H9 (cell line): ENCODE results near the gene WDR33. TPM values are rescaled to one million over a fixed set of nuclear protein-coding genes. Genes with fewer than 3 reads are reported as not detected.
"Not testable (repeated sequence)": the region's sequence is repeated elsewhere in the genome, so short reads cannot be mapped to it uniquely, and the experiment has no call there.

Experiments
- DNase-seq: peaks from one replicate; pipeline ENCODE4 v3.0.0-alpha.2; 2017
- H2AFZ ChIP-seq: one replicate; pipeline ENCODE4 v1.6.1; 2013; ENCODE audit warnings: mild to moderate bottlenecking, low read length, control low read depth, moderate library complexity
- H2AK5ac ChIP-seq: 2 replicates; pipeline ENCODE4 v1.6.1; 2013; ENCODE audit warnings: low read length, control low read depth, mixed read lengths; ENCODE audit not compliant: insufficient read length
- H2BK120ac ChIP-seq: one replicate; pipeline ENCODE4 v1.6.1; 2013; ENCODE audit warnings: low read depth, mild to moderate bottlenecking, low read length, control low read depth, inconsistent platforms; ENCODE audit not compliant: poor library complexity, severe bottlenecking
- H2BK12ac ChIP-seq: 2 replicates; pipeline ENCODE4 v1.6.1; 2013; ENCODE audit warnings: low read length, control low read depth, mixed read lengths, low read depth; ENCODE audit not compliant: insufficient read length
- H2BK15ac ChIP-seq: 2 replicates; pipeline ENCODE4 v1.6.1; 2013; ENCODE audit warnings: low read depth, low read length, control low read depth
- H2BK20ac ChIP-seq: one replicate; pipeline ENCODE4 v1.6.1; 2013; ENCODE audit warnings: low read depth, mild to moderate bottlenecking, low read length, control low read depth, inconsistent platforms; ENCODE audit not compliant: poor library complexity, severe bottlenecking
- H2BK5ac ChIP-seq: 2 replicates; pipeline ENCODE4 v1.6.1; 2013; ENCODE audit warnings: low read length, control low read depth, mixed read lengths; ENCODE audit not compliant: insufficient read length
- H3K14ac ChIP-seq: 2 replicates; pipeline ENCODE4 v1.6.1; 2013; ENCODE audit warnings: low read length, control low read depth; ENCODE audit not compliant: insufficient read depth
- H3K18ac ChIP-seq: 2 replicates; pipeline ENCODE4 v1.6.1; 2013; ENCODE audit warnings: low read depth, mild to moderate bottlenecking, mixed read lengths, low read length, control low read depth; ENCODE audit not compliant: insufficient read length
- H3K23ac ChIP-seq: 2 replicates; pipeline ENCODE4 v1.6.1; 2013; ENCODE audit warnings: low read length, control low read depth, mixed read lengths, low read depth; ENCODE audit not compliant: insufficient read length
- H3K23me2 ChIP-seq: 2 replicates; pipeline ENCODE4 v1.6.1; 2013; ENCODE audit warnings: low read depth, mild to moderate bottlenecking, mixed read lengths, low read length, control low read depth; ENCODE audit not compliant: insufficient read length, poor library complexity, severe bottlenecking
- H3K27ac ChIP-seq: 2 replicates; pipeline ENCODE4 v1.5.1; 2013; ENCODE audit warnings: low read length, control low read depth, mixed read lengths, low read depth; ENCODE audit not compliant: insufficient read length
- H3K27me3 ChIP-seq: 2 replicates; pipeline ENCODE4 v1.6.1; 2013; ENCODE audit warnings: low read length, control low read depth, inconsistent platforms; ENCODE audit not compliant: insufficient read depth
- H3K4ac ChIP-seq: 2 replicates; pipeline ENCODE4 v1.6.1; 2013; ENCODE audit warnings: low read depth, mild to moderate bottlenecking, control low read depth, inconsistent platforms, low read length, moderate library complexity
- H3K4me1 ChIP-seq: 2 replicates; pipeline ENCODE4 v1.6.1; 2013; ENCODE audit warnings: low read length, control low read depth, inconsistent platforms; ENCODE audit not compliant: insufficient read depth
- H3K4me2 ChIP-seq: 2 replicates; pipeline ENCODE4 v1.6.1; 2013; ENCODE audit warnings: low read length, control low read depth, mixed read lengths; ENCODE audit not compliant: insufficient read length, insufficient read depth
- H3K56ac ChIP-seq: 2 replicates; pipeline ENCODE4 v1.6.1; 2013; ENCODE audit warnings: low read depth, mild to moderate bottlenecking, mixed read lengths, low read length, control low read depth; ENCODE audit not compliant: insufficient read length
- H3K79me1 ChIP-seq: 2 replicates; pipeline ENCODE4 v1.6.1; 2013; ENCODE audit warnings: low read depth, mild to moderate bottlenecking, moderate library complexity, low read length, control low read depth, inconsistent platforms; ENCODE audit not compliant: insufficient read depth, poor library complexity, severe bottlenecking
- H3K79me2 ChIP-seq: 2 replicates; pipeline ENCODE4 v1.6.1; 2013; ENCODE audit warnings: low read length, control low read depth, inconsistent platforms; ENCODE audit not compliant: insufficient read depth
- H3K9ac ChIP-seq: 2 replicates; pipeline ENCODE4 v1.6.1; 2013; ENCODE audit warnings: low read length, control low read depth, mixed read lengths; ENCODE audit not compliant: insufficient read length; ENCODE audit errors: extremely low read depth
- H3K9me3 ChIP-seq: one replicate; pipeline ENCODE4 v1.6.1; 2013; ENCODE audit warnings: low read depth, low read length, inconsistent platforms; ENCODE audit not compliant: control insufficient read depth
- H3T11ph ChIP-seq: one replicate; pipeline ENCODE4 v1.6.1; 2013; ENCODE audit warnings: mild to moderate bottlenecking, low read length, control low read depth, inconsistent platforms
- H4K20me1 ChIP-seq: one replicate; pipeline ENCODE4 v1.6.1; 2013; ENCODE audit not compliant: control insufficient read depth, insufficient read length, insufficient read depth
- H4K5ac ChIP-seq: 2 replicates; pipeline ENCODE4 v1.6.1; 2013; ENCODE audit warnings: low read depth, mild to moderate bottlenecking, mixed read lengths, low read length, control low read depth; ENCODE audit not compliant: insufficient read length
- H4K8ac ChIP-seq: replicated peaks from 2 replicates; pipeline ENCODE4 v1.6.1; 2013; ENCODE audit warnings: low read length, control low read depth, mixed read lengths, low read depth; ENCODE audit not compliant: insufficient read length
- H4K91ac ChIP-seq: 2 replicates; pipeline ENCODE4 v1.6.1; 2013; ENCODE audit warnings: low read depth, mild to moderate bottlenecking, moderate library complexity, mixed read lengths, low read length, control low read depth; ENCODE audit not compliant: insufficient read length
- H3K27ac Mint-ChIP-seq, 3 experiments: 2 replicates in 2 of 3; 3 replicates in 1 of 3; pipeline ENCODE4 v1.8.0; 2020 to 2021; ENCODE audit warnings: mixed read lengths in 3 of 3, mild to moderate bottlenecking in 1 of 3, moderate library complexity in 1 of 3
- H3K27me3 Mint-ChIP-seq: 2 replicates; pipeline ENCODE4 v1.8.0; 2021; ENCODE audit warnings: low read depth, mild to moderate bottlenecking, moderate library complexity, mixed read lengths
- H3K36me3 Mint-ChIP-seq, 3 experiments: 2 replicates in 2 of 3; 3 replicates in 1 of 3; pipeline ENCODE4 v1.8.0; 2020 to 2021; ENCODE audit warnings: low read depth in 3 of 3, mixed read lengths in 3 of 3; ENCODE audit not compliant: insufficient read depth in 1 of 3
- H3K4me1 Mint-ChIP-seq, 2 experiments: 2 replicates each; pipeline ENCODE4 v1.8.0; 2020; ENCODE audit warnings: mixed read lengths in 2 of 2
- H3K4me3 Mint-ChIP-seq, 2 experiments: 2 replicates in 1 of 2; 3 replicates in 1 of 2; pipeline ENCODE4 v1.8.0; 2020 to 2021; ENCODE audit warnings: mild to moderate bottlenecking in 2 of 2, mixed read lengths in 2 of 2, moderate library complexity in 1 of 2
- H3K9me3 Mint-ChIP-seq, 2 experiments: 2 replicates in 1 of 2; 3 replicates in 1 of 2; pipeline ENCODE4 v1.8.0; 2020; ENCODE audit warnings: mild to moderate bottlenecking in 2 of 2, mixed read lengths in 2 of 2, moderate library complexity in 1 of 2
- CTCF ChIP-seq: fragments of 200-600 bp; sonication (generic); conservative IDR thresholded peaks from 3 replicates; pipeline ENCODE4 v1.8.0; 2021; ENCODE audit warnings: antibody characterized with exemption, mild to moderate bottlenecking
- WGBS: extraction: QIAGEN DNeasy Blood & Tissue Kit; methylation state at CpG from one replicate; pipeline ENCODE4 v1.1.7; 2013; ENCODE audit warnings: missing lambda C conversion rate, low lambda C conversion rate, mixed read lengths; ENCODE audit not compliant: insufficient read length; ENCODE audit errors: extremely low coverage; 5-methylcytosine and 5-hydroxymethylcytosine counted together
- total RNA-seq: library from RNA; stranded (reverse); gene quantifications from 2 replicates; pipeline ENCODE4 v1.2.1, GENCODE V29; 2021

WDR33 gene
- total RNA-seq, 1 experiment from 2014 or later = 86.0 TPM

GRCh38 chr2:127753374-127753773 lies 57.6 kb downstream of the WDR33 start:
- no peaks in the 10 kb centered on the region for H4K20me1 ChIP-seq

GRCh38 chr2:127749537-127749936 lies 61.4 kb downstream of the WDR33 start:
- not testable (repeated sequence) for H2BK5ac ChIP-seq, H3K4me1 ChIP-seq, H2AFZ ChIP-seq, H3K4ac ChIP-seq, H3K79me2 ChIP-seq, H3T11ph ChIP-seq, H3K56ac ChIP-seq, H3K9ac ChIP-seq, H4K8ac ChIP-seq, H2BK20ac ChIP-seq, H3K18ac ChIP-seq, H2AK5ac ChIP-seq, H3K23me2 ChIP-seq, H2BK12ac ChIP-seq, H3K9me3 Mint-ChIP-seq, H3K14ac ChIP-seq, H3K23ac ChIP-seq, H4K91ac ChIP-seq, H3K4me3 Mint-ChIP-seq, H3K27me3 ChIP-seq, H3K4me1 Mint-ChIP-seq, H4K20me1 ChIP-seq, H3K9me3 ChIP-seq, H2BK15ac ChIP-seq, H3K79me1 ChIP-seq, H3K27ac ChIP-seq, DNase-seq, H3K27me3 Mint-ChIP-seq, H2BK120ac ChIP-seq, H3K4me2 ChIP-seq, H4K5ac ChIP-seq
- no CpG with 5 or more reads among the region's 5 CpGs for WGBS
- Mint-ChIP-seq H3K27ac (peak overlapping the region in 1 of 3 experiments; percentile 12; a peak in 3 of 7 replicates), H3K36me3 (peaks cover 9 to 35% (median 18%) of the 10 kb centered on the region in 3 experiments; a peak in 6 of 7 replicates)

More at GRCh38 chr2:127753374-127753773, 57.6 kb downstream of the WDR33 start:
- H3K9me3 ChIP-seq = no peaks in the 10 kb centered on the region
- no peaks in the 10 kb centered on the region for H3K4me1 Mint-ChIP-seq
- H3K18ac ChIP-seq = no peak overlapping the region
- H2BK120ac ChIP-seq = no peak overlapping the region
- H4K5ac ChIP-seq = no peak overlapping the region
- no peak overlapping the region for H3K4me2 ChIP-seq
- H3K27ac Mint-ChIP-seq = no peak overlapping the region
- H3K79me2 ChIP-seq = no peaks in the 10 kb centered on the region
- no peak overlapping the region for H4K91ac ChIP-seq
- H3K27ac ChIP-seq = no peak overlapping the region
- no peak overlapping the region for H2BK15ac ChIP-seq
- no peak overlapping the region for H2AK5ac ChIP-seq
- H3K56ac ChIP-seq = no peak overlapping the region
- no peak overlapping the region for H3K14ac ChIP-seq
- no peaks in the 10 kb centered on the region for H3K23me2 ChIP-seq
- no peak overlapping the region for H3T11ph ChIP-seq
- H3K27me3 Mint-ChIP-seq = peaks cover 1% of the 10 kb centered on the region; the same call in 1 of the 2 replicates
- no peaks in the 10 kb centered on the region for H3K9me3 Mint-ChIP-seq
- H2AFZ ChIP-seq = no peak overlapping the region
- no peak for DNase-seq
- no peak overlapping the region for H3K23ac ChIP-seq
- H2BK20ac ChIP-seq = no peak overlapping the region
- H3K4me1 ChIP-seq = no peaks in the 10 kb centered on the region
- no peak overlapping the region for H3K9ac ChIP-seq
- H3K36me3 Mint-ChIP-seq = peaks cover 6 to 39% (median 10%) of the 10 kb centered on the region in 3 experiments; a peak in 6 of 7 replicates
- no peaks in the 10 kb centered on the region for H3K27me3 ChIP-seq
- no peak overlapping the region for H3K4me3 Mint-ChIP-seq
- no peak overlapping the region for H2BK12ac ChIP-seq
- H2BK5ac ChIP-seq = no peak overlapping the region
- no peaks in the 10 kb centered on the region for H3K79me1 ChIP-seq
- no peak for TF ChIP-seq CTCF
- no peak overlapping the region for H3K4ac ChIP-seq
- no peak overlapping the region for H4K8ac ChIP-seq
